DND-41 (cell line): Measurements from ENCODE around the gene CREB3L1.

Experiments used
- CTCF ChIP-seq: IDR thresholded peaks from 2 replicates; pipeline ENCODE4 v1.5.1; 2012; ENCODE audit warnings: borderline replicate concordance, low read length, moderate library complexity, mild to moderate bottlenecking; ENCODE audit not compliant: poor library complexity, severe bottlenecking; ENCODE audit errors: extremely low read depth
- EZH2 ChIP-seq: IDR thresholded peaks from 3 replicates; pipeline ENCODE4 v1.6.1; 2012; ENCODE audit warnings: borderline replicate concordance, low read depth, mild to moderate bottlenecking, moderate library complexity, low read length, inconsistent platforms; ENCODE audit not compliant: severe bottlenecking

- TF ChIP-seq CTCF, result no peak
- no peak for TF ChIP-seq EZH2
Observed at GRCh38 chr11:46370253-46370652, 92.8 kb downstream of the CREB3L1 start.
